ENCODE measurements around the gene ZNF792. TPM values are rescaled to one million over a fixed set of nuclear protein-coding genes. Genes with fewer than 3 reads are reported as not detected.
"Not testable (repeated sequence)": the region's sequence is repeated elsewhere in the genome, so short reads cannot be mapped to it uniquely, and the experiment has no call there.

ZNF792 gene
- total and polyA plus RNA-seq, 4 experiments from 2014 or later, result 10.1 to 34.7 (median 28.9) TPM

DNA sequence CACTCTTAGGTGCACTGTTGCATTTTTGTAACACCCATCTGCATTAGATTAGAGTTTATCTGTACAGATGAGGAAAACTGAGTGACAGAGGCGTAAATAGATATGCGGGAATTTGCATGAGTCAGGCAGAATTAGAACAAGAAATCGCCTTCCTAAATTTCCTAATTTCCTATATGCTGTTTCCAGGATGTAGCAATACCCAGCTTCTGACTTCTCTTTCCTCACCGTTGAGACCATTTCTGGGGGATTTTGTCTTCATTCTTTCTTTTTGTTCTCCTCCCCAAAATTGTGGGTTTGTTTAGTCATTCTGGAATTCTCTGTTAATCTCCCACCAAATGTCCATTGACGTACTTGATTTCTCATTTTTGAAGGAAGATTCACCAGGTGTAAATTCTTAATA, 10.6 kb upstream of the ZNF792 start:
- no peak overlapping the region for H3K27ac ChIP-seq (ENCODE audit: low read depth, low read length)
- peak overlapping the region in 1 of 8 donors; percentile 26 for H3K4me3 Mint-ChIP-seq
- intact Hi-C loops (cut with micrococcal nuclease), result loop anchor here (5.0 kb wide), 1 partner anchor 137 kb away; no protein-coding TSS in a partner anchor

DNA sequence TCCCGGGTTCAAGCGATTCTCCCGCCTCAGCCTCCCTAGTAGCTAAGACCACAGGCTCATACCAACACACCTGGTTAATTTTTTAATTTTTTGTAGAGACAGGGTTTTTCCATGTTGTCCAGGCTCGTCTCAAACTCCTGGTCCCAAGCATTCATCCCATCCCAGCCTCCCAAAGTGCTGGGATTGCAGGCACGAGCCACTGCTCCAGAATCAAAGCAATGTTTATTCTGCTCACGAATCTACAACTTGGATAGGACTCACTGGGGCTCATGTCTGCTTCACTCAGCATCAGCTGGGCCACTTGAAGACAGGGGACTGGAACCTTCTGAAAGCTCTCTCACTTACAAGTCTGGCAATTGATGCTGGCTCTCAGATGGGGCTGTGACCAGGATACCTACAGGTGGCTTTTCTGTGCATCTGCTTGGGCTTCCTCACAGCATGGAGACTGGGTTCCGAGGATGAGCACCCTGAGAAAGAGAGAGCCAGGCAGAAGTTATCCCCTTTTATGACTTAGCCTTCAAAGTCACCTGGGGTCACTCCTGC, 8.2 kb upstream of the ZNF792 start:
- ChIA-PET CTCF (ENCODE audit: partially characterized antibody) (interaction anchor here (0.7 to 7.1 kb wide), 19 partner anchors 9 to 170 kb away, joined by 3 to 124 read pairs (median 6); partner anchors contain the start of genes GRAMD1A, ZNF30 and ZNF792), POLR2A (ENCODE audit: partially characterized antibody) (interaction anchor here (0.8 to 4.6 kb wide), 7 partner anchors 8 to 45 kb away, joined by 3 to 75 read pairs (median 4); partner anchors contain the start of gene ZNF792)
- no peaks in the 10 kb centered on the region for H3K36me3 ChIP-seq (ENCODE audit: insufficient read depth, low read length)
- Mint-ChIP-seq H3K9me3 (peaks cover 0 to 17% (median 10%) of the 10 kb centered on the region in 8 donors), H3K4me1 (peaks cover 9 to 19% (median 13%) of the 10 kb centered on the region in 4 donors), H3K4me3 (no peak overlapping the region), H3K27ac (peak overlapping the region in 2 of 7 donors; percentile 35 to 90), H3K36me3 (peaks cover 3 to 6% of the 10 kb centered on the region in 2 donors), H3K27me3 (peaks cover 0 to 4% of the 10 kb centered on the region in 2 donors)
- H3K9me3 ChIP-seq (ENCODE audit: control insufficient read depth in 1 of 2, low read length in 2 of 2), result no peaks in the 10 kb centered on the region
- intact Hi-C loops (cut with micrococcal nuclease), result loop anchor here (2.0 to 5.0 kb wide), 2 partner anchors 135 to 169 kb away; no protein-coding TSS in a partner anchor
- no peak overlapping the region for H3K4me3 ChIP-seq (ENCODE audit: low read length in 2 of 2)
- no peak overlapping the region for H3K27ac ChIP-seq (ENCODE audit: low read depth, low read length)
- H3K4me1 ChIP-seq (ENCODE audit: insufficient read depth, low read length), result peaks cover 11% of the 10 kb centered on the region
- H3K27me3 ChIP-seq (ENCODE audit: insufficient read depth, low read length), result no peaks in the 10 kb centered on the region
- DNase-seq, result no peak

More for the DNA sequence above, 10.6 kb upstream of the ZNF792 start:
- H3K27me3 Mint-ChIP-seq, result peaks cover 0 to 4% of the 10 kb centered on the region in 2 donors
- peaks cover 0 to 4% (median 0%) of the 10 kb centered on the region in 8 donors for H3K9me3 Mint-ChIP-seq
- peak overlapping the region in 1 of 7 donors; percentile 50 for H3K27ac Mint-ChIP-seq
- peaks cover 0 to 3% of the 10 kb centered on the region in 2 donors for H3K36me3 Mint-ChIP-seq
- peaks cover 9 to 19% (median 13%) of the 10 kb centered on the region in 4 donors for H3K4me1 Mint-ChIP-seq
- Histone ChIP-seq H3K36me3 (ENCODE audit: insufficient read depth, low read length) (no peaks in the 10 kb centered on the region), H3K4me1 (ENCODE audit: insufficient read depth, low read length) (peaks cover 11% of the 10 kb centered on the region), H3K9me3 (ENCODE audit: control insufficient read depth in 1 of 2, low read length in 2 of 2) (no peaks in the 10 kb centered on the region), H3K4me3 (ENCODE audit: low read length in 2 of 2) (no peak overlapping the region), H3K27me3 (ENCODE audit: insufficient read depth, low read length) (no peaks in the 10 kb centered on the region)
- ChIA-PET CTCF (ENCODE audit: partially characterized antibody) (interaction anchor here (1.0 to 7.1 kb wide), 5 partner anchors 34 to 92 kb away, joined by 4 to 124 read pairs (median 8); no protein-coding TSS in a partner anchor), POLR2A (ENCODE audit: partially characterized antibody) (interaction anchor here (0.6 to 4.6 kb wide), 6 partner anchors 22 to 52 kb away, joined by 3 to 75 read pairs (median 6); no protein-coding TSS in a partner anchor)
- DNase-seq, result no peak

DNA sequence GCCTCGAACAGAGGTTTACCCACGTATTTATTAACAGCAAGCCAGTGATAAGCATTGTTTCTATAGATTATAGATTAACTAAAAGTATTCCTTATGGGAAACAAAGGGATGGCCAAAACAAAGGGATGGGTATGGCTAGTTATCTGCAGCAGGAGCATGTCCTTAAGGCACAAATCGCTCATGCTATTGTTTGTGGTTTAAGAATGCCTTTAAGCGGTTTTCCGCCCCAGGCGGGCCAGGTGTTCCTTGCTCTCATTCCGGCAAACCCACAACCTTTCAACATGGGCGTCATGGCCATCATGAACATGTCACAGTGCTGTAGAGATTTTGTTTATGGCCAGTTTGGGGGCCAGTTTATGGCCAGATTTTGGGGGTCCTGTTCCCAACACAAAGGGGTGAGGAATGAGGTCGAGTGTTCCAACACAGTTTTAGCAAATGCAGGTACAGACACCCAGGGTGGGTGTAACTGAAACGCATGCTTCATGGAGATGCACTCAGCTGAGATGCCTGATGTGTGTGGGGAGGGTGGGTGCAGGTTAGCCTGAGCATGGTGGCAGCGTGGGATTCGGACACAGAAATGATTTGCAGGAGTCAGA, 6.3 kb upstream of the ZNF792 start:
- DNase-seq; H3K27ac Mint-ChIP-seq; H3K9me3 ChIP-seq (ENCODE audit: control insufficient read depth in 1 of 2, low read length in 2 of 2); H3K27ac ChIP-seq (ENCODE audit: low read depth, low read length); H3K4me3 ChIP-seq (ENCODE audit: low read length in 2 of 2); H3K27me3 Mint-ChIP-seq; H3K4me3 Mint-ChIP-seq; H3K27me3 ChIP-seq (ENCODE audit: insufficient read depth, low read length); H3K36me3 ChIP-seq (ENCODE audit: insufficient read depth, low read length): not testable (repeated sequence)
- intact Hi-C loops (cut with micrococcal nuclease), result loop anchor here (5.0 kb wide), 1 partner anchor 133 kb away; no protein-coding TSS in a partner anchor
- peaks cover 6 to 12% of the 10 kb centered on the region in 2 donors for H3K36me3 Mint-ChIP-seq
- ChIA-PET POLR2A (ENCODE audit: partially characterized antibody) (interaction anchor here (1.5 kb wide), 1 partner anchor 42 kb away, joined by 3 read pairs; no protein-coding TSS in a partner anchor), CTCF (ENCODE audit: partially characterized antibody) (interaction anchor here (0.5 to 7.1 kb wide), 3 partner anchors 40 to 75 kb away, joined by 3 to 54 read pairs (median 3); no protein-coding TSS in a partner anchor)
- peaks cover 11% of the 10 kb centered on the region for H3K4me1 ChIP-seq (ENCODE audit: insufficient read depth, low read length)
- H3K4me1 Mint-ChIP-seq, result peaks cover 9 to 19% (median 13%) of the 10 kb centered on the region in 4 donors
- H3K9me3 Mint-ChIP-seq, result peaks cover 0 to 29% (median 17%) of the 10 kb centered on the region in 8 donors

DNA sequence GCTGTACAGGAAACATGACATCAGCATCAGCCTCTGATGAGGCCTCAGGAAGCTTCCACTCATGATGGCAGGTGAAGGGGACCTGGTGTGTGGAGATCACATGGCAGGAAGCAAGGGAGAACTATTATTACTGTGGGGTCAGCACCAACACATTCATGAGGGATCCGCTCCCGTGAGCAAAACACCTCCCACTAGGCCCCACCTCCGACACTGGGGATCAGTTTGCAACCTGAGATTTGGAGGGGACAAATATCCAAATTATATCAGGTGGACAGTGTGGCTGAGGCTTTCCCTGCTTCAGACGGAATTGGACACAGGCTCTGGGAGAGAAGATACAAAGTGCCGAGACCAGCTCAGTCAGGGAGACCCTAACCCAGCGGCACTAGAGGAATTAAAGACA, 5.7 kb upstream of the ZNF792 start:
- Mint-ChIP-seq H3K36me3 (peaks cover 8 to 12% of the 10 kb centered on the region in 2 donors), H3K4me1 (peaks cover 9 to 17% (median 12%) of the 10 kb centered on the region in 4 donors), H3K27me3 (peaks cover 0 to 4% of the 10 kb centered on the region in 2 donors), H3K4me3 (no peak overlapping the region), H3K9me3 (peaks cover 0 to 29% (median 17%) of the 10 kb centered on the region in 8 donors), H3K27ac (no peak overlapping the region)
- no peaks in the 10 kb centered on the region for H3K36me3 ChIP-seq (ENCODE audit: insufficient read depth, low read length)
- DNase-seq, result no peak
- ChIA-PET CTCF (ENCODE audit: partially characterized antibody) (interaction anchor here (0.5 to 0.9 kb wide), 2 partner anchors 41 to 45 kb away, joined by 3 read pairs; no protein-coding TSS in a partner anchor), POLR2A (ENCODE audit: partially characterized antibody) (interaction anchor here (1.5 kb wide), 1 partner anchor 43 kb away, joined by 3 read pairs; no protein-coding TSS in a partner anchor)
- no peak overlapping the region for H3K27ac ChIP-seq (ENCODE audit: low read depth, low read length)
- H3K4me1 ChIP-seq (ENCODE audit: insufficient read depth, low read length), result peaks cover 11% of the 10 kb centered on the region
- no peaks in the 10 kb centered on the region for H3K27me3 ChIP-seq (ENCODE audit: insufficient read depth, low read length)
- intact Hi-C loops (cut with micrococcal nuclease), result loop anchor here (5.0 kb wide), 1 partner anchor 132 kb away; no protein-coding TSS in a partner anchor
- H3K4me3 ChIP-seq (ENCODE audit: low read length in 2 of 2), result no peak overlapping the region
- no peaks in the 10 kb centered on the region for H3K9me3 ChIP-seq (ENCODE audit: control insufficient read depth in 1 of 2, low read length in 2 of 2)

GRCh38 chr19:34967551-34967950, 3.5 kb upstream of the ZNF792 start:
- POLR2A ChIA-PET (ENCODE audit: partially characterized antibody), result interaction anchor here (0.9 to 1.7 kb wide), 2 partner anchors 33 to 45 kb away, joined by 3 to 6 read pairs; partner anchors contain the start of gene GRAMD1A
- H3K36me3 ChIP-seq (ENCODE audit: insufficient read depth, low read length), result no peaks in the 10 kb centered on the region
- no peak overlapping the region for H3K4me3 ChIP-seq (ENCODE audit: low read length in 2 of 2)
- CTCF ChIA-PET (ENCODE audit: partially characterized antibody), result interaction anchor here (1.4 to 2.5 kb wide), 4 partner anchors 12 to 47 kb away, joined by 3 to 9 read pairs (median 4); partner anchors contain the start of gene ZNF30
- no peak overlapping the region for H3K4me3 Mint-ChIP-seq
- intact Hi-C loops (cut with micrococcal nuclease), result no loop called here
- H3K4me1 Mint-ChIP-seq, result peaks cover 7 to 10% (median 9%) of the 10 kb centered on the region in 4 donors
- H3K27me3 Mint-ChIP-seq, result no peaks in the 10 kb centered on the region
- no peaks in the 10 kb centered on the region for H3K9me3 ChIP-seq (ENCODE audit: control insufficient read depth in 1 of 2, low read length in 2 of 2)
- H3K36me3 Mint-ChIP-seq, result peaks cover 15 to 20% of the 10 kb centered on the region in 2 donors
- no peak overlapping the region for H3K27ac ChIP-seq (ENCODE audit: low read depth, low read length)
- H3K9me3 Mint-ChIP-seq, result peaks cover 0 to 37% (median 25%) of the 10 kb centered on the region in 8 donors
- H3K4me1 ChIP-seq (ENCODE audit: insufficient read depth, low read length), result peaks cover 5% of the 10 kb centered on the region
- no peak for DNase-seq
- H3K27me3 ChIP-seq (ENCODE audit: insufficient read depth, low read length), result no peaks in the 10 kb centered on the region
- no peak overlapping the region for H3K27ac Mint-ChIP-seq

- Histone ChIP-seq H3K4me1 (ENCODE audit: insufficient read depth, low read length) (peaks cover 18% of the 10 kb centered on the region), H3K9me3 (ENCODE audit: control insufficient read depth in 1 of 2, low read length in 2 of 2) (peaks cover 16 to 19% of the 10 kb centered on the region in 2 donors), H3K36me3 (ENCODE audit: insufficient read depth, low read length) (peaks cover 17% of the 10 kb centered on the region)
- H3K27me3 ChIP-seq (ENCODE audit: insufficient read depth, low read length); intact Hi-C loops (cut with micrococcal nuclease); POLR2A ChIA-PET (ENCODE audit: partially characterized antibody); H3K27ac ChIP-seq (ENCODE audit: low read depth, low read length); H3K27me3 Mint-ChIP-seq; DNase-seq; H3K4me3 ChIP-seq (ENCODE audit: low read length in 2 of 2): not testable (repeated sequence)
- H3K4me3 Mint-ChIP-seq, result peak overlapping the region in 6 of 8 donors; percentile 26 to 93 (median 74)
- CTCF ChIA-PET (ENCODE audit: partially characterized antibody), result interaction anchor here (4.0 kb wide), 1 partner anchor 48 kb away, joined by 24 read pairs; no protein-coding TSS in a partner anchor
- peaks cover 16 to 24% (median 22%) of the 10 kb centered on the region in 4 donors for H3K4me1 Mint-ChIP-seq
- H3K9me3 Mint-ChIP-seq, result peaks cover 2 to 56% (median 45%) of the 10 kb centered on the region in 8 donors
- peaks cover 35 to 41% of the 10 kb centered on the region in 2 donors for H3K36me3 Mint-ChIP-seq
- peak overlapping the region in 4 of 7 donors; percentile 17 to 55 (median 34) for H3K27ac Mint-ChIP-seq
These were observed 1.5 kb upstream of the ZNF792 start for GRCh38 chr19:34965505-34965904.

All from CD4-positive, alpha-beta memory T cell (primary cell).